Glutamatergic neuron (in vitro differentiated cells): ENCODE data around the gene CEP135. TPM values are rescaled to one million over a fixed set of nuclear protein-coding genes. Genes with fewer than 3 reads are reported as not detected.

Experiments
- DNase-seq: peaks from one replicate; pipeline ENCODE4 v3.0.0; 2022
- H3K27ac Mint-ChIP-seq: one replicate; pipeline ENCODE4 v1.8.0; 2020; ENCODE audit warnings: mild to moderate bottlenecking, mixed read lengths, inconsistent platforms; ENCODE audit not compliant: unreplicated experiment
- H3K27me3 Mint-ChIP-seq: one replicate; pipeline ENCODE4 v1.8.0; 2020; ENCODE audit warnings: mild to moderate bottlenecking, moderate library complexity, mixed read lengths, inconsistent platforms; ENCODE audit not compliant: unreplicated experiment
- H3K36me3 Mint-ChIP-seq: one replicate; pipeline ENCODE4 v1.8.0; 2020; ENCODE audit warnings: mild to moderate bottlenecking, mixed read lengths, inconsistent platforms; ENCODE audit not compliant: unreplicated experiment
- H3K4me1 Mint-ChIP-seq: one replicate; pipeline ENCODE4 v1.8.0; 2020; ENCODE audit warnings: mild to moderate bottlenecking, low read depth, mixed read lengths, inconsistent platforms; ENCODE audit not compliant: unreplicated experiment
- H3K4me3 Mint-ChIP-seq: one replicate; pipeline ENCODE4 v1.8.0; 2020; ENCODE audit warnings: mild to moderate bottlenecking, mixed read lengths, inconsistent platforms; ENCODE audit not compliant: unreplicated experiment
- H3K9me3 Mint-ChIP-seq: one replicate; pipeline ENCODE4 v1.8.0; 2020; ENCODE audit warnings: mild to moderate bottlenecking, moderate library complexity, mixed read lengths, inconsistent platforms; ENCODE audit not compliant: unreplicated experiment
- CTCF ChIP-seq: fragments of 200-600 bp; sonication (generic); IDR thresholded peaks from one replicate; pipeline ENCODE4 v1.5.0; 2021; ENCODE audit not compliant: partially characterized antibody, unreplicated experiment
- total RNA-seq: library from RNA; stranded (reverse); fragmentation: NEBNext Ultra II Directional; extraction: Animal tissue kit (Norgen Biotek cat#: 25700); gene quantifications from one replicate; pipeline ENCODE4 v1.2.1, GENCODE V29; 2021; ENCODE audit not compliant: unreplicated experiment

Gene CEP135
- total RNA-seq, 1 donor from 2014 or later, result 4.2 TPM

GRCh38 chr4:56051029-56051709 lies 102.4 kb downstream of the CEP135 start:
- Mint-ChIP-seq H3K27me3 (peaks cover 12% of the 10 kb centered on the region), H3K27ac (peak overlapping the region; percentile 99), H3K9me3 (peaks cover 12% of the 10 kb centered on the region), H3K4me1 (peaks cover 34% of the 10 kb centered on the region), H3K4me3 (peak overlapping the region; percentile 98), H3K36me3 (no peaks in the 10 kb centered on the region)
- TF ChIP-seq CTCF, result no peak
- no peak for DNase-seq

GRCh38 chr4:56051710-56052075 lies 102.9 kb downstream of the CEP135 start:
- Mint-ChIP-seq H3K36me3 (no peaks in the 10 kb centered on the region), H3K4me1 (peaks cover 35% of the 10 kb centered on the region), H3K9me3 (peaks cover 12% of the 10 kb centered on the region), H3K4me3 (peak overlapping the region; percentile 98), H3K27ac (peak overlapping the region; percentile 99), H3K27me3 (peaks cover 12% of the 10 kb centered on the region)
- no peak for TF ChIP-seq CTCF
- DNase-seq, result no peak

GRCh38 chr4:56052481-56052880 lies 103.7 kb downstream of the CEP135 start:
- Mint-ChIP-seq H3K27me3 (peaks cover 12% of the 10 kb centered on the region), H3K27ac (peak overlapping the region; percentile 44), H3K36me3 (no peaks in the 10 kb centered on the region), H3K4me3 (peak overlapping the region; percentile 73), H3K4me1 (peaks cover 38% of the 10 kb centered on the region), H3K9me3 (peaks cover 15% of the 10 kb centered on the region)
- TF ChIP-seq CTCF, result no peak
- DNase-seq, result no peak

GRCh38 chr4:56052966-56053365 lies 104.2 kb downstream of the CEP135 start:
- DNase-seq, result no peak
- peaks cover 38% of the 10 kb centered on the region for H3K4me1 Mint-ChIP-seq
- H3K27ac Mint-ChIP-seq, result peak overlapping the region; percentile 44
- peak overlapping the region; percentile 73 for H3K4me3 Mint-ChIP-seq
- H3K36me3 Mint-ChIP-seq, result no peaks in the 10 kb centered on the region
- TF ChIP-seq CTCF, result no peak
- H3K9me3 Mint-ChIP-seq, result peaks cover 15% of the 10 kb centered on the region
- peaks cover 12% of the 10 kb centered on the region for H3K27me3 Mint-ChIP-seq
